Retina (tissue), 1 donor: ENCODE data around the gene HAO1.
"Not testable (repeated sequence)": the region's sequence is repeated elsewhere in the genome, so short reads cannot be mapped to it uniquely, and the experiment has no call there.

Experiments
- DNase-seq: peaks from one replicate; pipeline ENCODE4 v3.0.0-alpha.2; 2016

Gene HAO1

DNA sequence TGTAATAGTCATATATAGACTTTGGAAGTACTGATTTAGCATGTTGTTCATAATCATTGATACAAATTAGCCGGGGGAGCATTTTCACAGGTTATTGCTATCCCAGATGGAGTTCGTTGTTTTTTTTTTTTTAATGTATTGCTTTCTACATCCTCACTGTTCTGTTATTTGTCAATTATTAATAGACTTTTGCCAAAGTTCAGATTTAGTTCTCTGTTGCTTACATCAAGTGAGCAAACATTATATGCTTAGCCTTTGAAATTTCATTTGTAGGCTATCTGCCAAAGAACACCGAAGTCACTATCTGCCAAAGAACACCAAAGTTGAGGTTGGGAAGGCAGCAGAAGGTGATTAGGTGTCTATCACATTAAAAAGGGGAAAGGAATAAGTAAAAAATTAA lies at the start of gene HAO1:
Gene HAO1 (minus strand): TSS at position 118 of the 400 bp plus-strand sequence. CDS start 36 bp downstream, at position 82.
- no peak for DNase-seq

DNA sequence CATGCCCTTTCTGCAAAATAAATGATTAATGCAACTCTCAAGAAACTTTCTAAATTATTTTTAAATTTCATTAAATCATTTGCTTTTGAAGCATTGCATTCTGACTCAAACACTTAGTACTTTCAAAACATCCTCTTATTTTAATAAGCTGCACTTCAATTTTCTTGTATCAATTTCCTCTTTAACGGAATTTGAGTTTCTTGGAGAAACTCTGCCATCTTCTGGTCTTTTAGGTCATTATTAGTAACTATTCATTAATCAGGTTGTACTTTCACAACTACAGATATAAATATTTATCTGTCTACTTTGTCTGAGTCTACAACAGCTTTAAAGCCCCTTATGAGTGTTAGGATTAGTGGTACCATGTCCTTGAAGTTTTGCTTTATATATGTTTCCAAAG lies 49.1 kb upstream of the HAO1 start:
- DNase-seq, result no peak

DNA sequence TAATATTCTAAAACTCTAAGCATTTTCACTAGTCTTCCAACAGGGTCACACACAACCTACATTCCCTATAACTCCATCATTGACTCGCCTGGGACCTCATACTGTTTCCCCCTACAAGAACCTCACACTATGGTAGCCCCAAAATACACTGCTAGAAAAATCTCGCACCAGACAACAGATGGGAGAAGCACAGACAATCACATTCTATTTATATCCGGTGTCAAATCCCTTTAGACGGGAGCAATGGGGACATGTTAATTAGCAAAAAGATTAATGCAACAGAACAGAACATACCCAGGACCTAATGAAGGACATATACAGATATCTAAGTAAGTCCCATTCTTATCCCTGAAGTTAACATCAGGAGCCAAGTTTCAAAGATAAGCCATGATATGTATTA lies 45.7 kb upstream of the HAO1 start:
- DNase-seq, result no peak

DNA sequence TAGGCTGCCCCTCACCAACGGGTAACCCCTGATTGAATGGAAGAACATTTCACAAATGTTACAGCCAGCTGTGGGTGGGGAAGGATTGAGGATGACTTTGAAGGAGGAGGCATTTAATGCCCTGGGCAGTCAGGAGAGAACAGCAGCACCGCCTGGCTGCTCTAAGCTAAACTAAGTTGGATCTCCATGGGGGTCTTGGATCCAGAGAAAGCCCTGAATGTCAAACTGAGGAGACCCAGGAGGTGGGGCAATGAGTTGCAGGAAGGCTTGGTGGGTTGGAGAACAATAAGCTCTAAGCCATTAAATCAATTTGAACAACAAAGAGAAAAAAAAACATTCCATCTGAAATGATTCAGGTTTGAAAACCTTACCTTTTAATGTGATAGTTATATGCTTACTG lies 43.9 kb upstream of the HAO1 start:
- no peak for DNase-seq

DNA sequence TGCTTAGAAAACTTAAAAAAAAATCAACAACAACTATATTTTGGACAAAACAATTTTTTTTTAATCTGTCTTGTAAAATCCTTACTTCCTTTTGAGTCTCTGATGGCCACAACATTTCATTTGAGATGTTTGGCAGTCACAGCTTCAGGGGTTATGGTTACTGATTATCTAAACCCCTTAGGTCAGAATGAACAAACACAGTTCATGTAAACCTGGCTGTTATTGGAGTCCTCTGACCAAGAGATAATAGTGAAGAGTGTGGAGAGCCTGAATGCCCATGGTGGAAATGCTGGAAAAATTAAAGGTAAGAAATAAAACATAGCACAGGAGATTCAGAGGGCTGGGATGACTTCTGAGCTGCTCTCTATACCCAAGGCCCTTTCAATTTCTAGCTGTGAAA lies 41.1 kb upstream of the HAO1 start:
- no peak for DNase-seq

DNA sequence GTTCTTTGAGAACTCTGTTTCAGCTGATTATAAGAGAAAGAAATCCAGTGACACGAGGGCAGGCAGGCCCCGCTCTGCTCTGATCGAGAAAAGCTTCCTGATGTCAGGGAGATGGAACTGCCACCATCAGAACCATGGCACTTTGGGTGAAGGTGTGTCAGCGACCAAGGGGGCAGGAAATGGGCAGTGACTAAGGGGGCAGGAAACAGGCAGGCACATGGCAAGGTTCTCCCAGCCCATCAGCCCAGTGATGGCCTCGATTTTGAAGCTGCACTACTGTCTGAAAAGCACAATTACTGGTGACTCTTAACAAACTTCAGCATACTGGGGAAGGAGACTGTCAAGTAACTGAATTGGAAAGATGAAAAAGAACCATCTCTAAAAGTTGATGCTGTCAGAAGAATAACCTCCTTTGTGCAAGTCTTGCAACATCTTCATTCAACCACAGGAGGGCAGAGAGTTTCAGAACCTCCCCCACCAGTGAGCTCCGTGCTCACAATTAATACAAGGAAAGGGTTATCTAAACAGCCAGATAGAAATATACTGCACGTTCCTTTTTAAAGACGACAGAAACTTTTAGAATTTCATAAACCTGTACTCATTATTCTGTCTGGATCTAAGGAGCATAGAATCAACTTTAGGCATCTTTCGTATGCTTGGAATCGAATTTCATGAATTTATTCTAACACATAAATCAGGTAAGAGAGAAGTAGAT lies 40.2 kb upstream of the HAO1 start:
- no peak for DNase-seq

DNA sequence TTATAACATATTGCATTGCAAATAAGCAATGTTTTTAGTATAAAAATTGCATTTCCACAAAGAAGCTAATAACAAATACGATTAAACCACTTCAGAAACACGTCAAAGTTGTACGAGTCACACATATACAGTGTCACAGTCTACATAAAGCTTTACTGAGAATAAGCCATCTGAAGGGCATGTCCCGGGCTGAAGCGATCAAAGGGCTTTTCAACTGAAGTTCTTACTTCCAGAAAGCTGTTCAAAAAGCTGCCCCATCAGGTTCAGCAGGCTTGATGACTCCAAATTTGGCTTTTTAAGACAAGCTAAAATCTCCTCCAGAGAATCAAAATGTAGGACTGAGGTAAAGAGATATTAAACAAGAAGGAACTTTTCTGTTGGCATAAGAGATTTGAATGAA lies 37.5 kb upstream of the HAO1 start:
- DNase-seq, result no peak

DNA sequence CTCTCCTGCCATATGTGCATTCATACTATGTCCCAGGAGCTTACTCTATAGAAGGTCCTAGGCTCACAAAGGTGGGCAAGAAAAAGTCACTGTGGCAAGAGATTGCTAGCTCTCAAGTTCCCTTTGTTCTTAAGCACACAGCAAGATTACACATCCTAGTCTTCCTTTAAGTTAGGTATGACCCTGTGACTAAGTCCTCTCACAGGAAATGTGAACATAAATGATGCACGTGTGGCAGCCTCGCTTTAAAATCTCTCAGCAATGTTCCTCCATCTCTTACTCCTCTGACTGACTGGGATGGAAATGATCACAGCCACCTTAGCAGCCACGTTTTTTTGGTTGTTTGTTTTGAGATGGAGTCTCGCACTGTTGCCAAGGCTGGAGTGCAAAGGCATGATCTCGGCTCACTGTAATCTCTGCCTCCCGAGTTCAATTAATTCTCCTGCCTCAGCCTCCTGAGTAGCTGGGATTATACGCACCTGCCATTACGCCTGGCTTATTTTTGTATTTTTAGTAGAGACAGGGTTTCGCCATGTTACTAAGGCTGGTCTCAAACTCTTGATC lies 35.7 kb upstream of the HAO1 start:
- no peak for DNase-seq

DNA sequence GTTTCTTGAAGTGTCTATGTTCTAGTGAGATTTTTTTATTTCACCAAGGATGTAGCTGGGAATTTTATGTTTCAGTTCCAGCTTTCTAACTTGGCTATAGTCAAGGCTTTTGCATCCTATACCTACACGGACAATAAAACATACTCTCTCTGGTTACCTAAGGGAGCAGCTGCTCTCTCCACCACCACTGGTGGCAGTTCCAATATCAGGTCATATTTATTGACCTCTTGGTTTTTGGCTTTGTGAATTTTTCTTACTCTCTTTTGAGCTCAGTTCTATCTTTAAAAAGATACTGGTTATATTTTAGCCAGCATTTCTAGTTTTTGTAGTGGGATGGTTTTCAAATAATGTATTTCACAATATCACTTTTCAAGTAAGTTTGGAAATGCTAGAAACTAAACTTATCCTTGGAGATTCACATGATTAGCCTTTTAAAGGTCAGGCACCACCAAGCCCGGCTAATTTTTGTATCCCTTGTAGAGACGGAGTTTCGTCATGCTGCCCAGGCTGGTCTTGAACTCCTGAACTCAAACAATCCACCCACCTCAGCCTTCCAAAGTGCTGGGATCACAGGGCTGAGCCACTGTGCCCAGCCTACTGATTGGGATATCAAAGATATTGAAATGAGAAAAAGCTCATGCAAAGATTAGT lies 34.7 kb upstream of the HAO1 start:
- DNase-seq, result no peak

DNA sequence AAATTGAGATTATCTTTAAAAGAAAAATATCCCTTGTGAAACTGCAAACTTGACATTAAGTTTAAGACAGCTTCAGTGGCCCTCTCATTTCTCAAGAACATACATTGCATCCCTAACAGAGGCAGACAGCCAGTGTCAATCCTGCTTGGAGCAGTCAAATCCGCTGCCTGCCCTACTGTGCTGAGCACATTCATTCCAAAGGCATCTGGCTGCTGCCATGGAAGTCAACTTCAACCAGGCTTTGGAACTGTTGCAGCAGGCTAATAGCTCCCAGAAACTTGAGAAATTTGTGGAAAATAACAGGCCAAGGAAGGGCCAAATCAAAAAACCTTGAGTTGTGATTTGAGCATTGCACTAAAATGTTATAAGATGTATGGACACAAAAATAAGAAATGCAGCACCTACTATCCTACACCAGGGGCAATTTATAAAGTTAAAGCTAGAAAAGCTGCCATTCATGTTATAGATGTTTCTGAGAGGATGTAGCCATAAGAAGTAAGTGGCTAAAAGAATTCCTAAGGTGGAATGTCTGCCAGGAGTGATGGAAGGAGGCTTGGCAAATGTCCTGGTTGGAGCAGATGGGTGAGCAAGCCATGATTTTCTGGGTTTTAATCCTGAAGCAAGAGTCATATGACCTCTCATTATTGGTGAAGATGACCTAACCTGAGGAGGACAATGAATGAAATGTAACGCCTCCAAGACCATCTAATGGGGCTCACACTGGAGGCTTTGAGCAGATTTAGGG lies 31.4 kb upstream of the HAO1 start:
- DNase-seq, result no peak

DNA sequence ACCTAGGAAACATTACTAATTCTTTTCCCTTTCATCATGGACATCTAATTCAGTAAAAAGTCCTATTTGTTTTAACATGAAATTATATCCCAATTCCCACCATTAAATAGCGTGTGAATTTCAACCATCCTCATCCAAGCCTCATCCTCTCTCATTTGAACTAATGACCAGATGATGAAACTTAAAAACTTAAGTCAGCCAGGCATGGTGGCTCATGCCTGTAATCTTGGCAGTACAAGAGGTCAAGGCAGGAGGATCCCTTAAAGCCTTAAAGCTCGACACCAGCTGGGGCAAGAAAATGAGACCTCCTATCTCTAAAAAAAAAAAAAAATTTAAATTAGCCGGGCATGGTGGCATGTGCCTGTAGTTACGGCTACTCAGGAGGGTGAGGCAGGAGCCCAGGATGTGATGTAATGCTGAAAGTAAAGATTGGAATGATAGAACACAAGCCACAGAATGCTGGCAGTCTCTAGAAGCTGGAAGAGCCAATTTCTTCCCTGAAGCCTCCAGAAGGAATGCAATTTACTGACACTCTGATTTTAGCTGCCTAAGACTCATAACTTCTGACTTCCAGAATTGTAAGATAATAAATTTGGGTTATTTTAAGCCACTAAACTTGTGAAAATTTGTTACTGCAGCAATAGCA lies 27.1 kb upstream of the HAO1 start:
- DNase-seq, result no peak

DNA sequence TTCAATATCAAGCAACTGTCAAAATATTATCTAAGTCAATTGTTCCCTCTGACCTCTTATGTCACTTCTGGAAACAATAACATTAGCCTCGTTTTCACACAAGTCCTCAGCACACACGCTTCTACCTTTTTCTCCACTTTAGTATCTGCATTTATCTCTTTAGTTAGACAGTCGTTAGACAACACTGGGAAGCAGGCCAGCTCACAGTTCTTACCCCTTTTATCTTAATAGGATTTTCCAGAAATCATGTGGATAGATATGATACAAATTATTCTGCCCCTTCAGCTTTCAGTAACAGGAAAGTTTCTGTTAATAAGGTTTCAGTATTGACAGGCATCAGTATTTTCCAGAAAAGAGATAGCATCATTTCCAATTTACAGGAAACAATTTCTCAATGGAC lies 25.9 kb upstream of the HAO1 start:
- DNase-seq, result no peak

DNA sequence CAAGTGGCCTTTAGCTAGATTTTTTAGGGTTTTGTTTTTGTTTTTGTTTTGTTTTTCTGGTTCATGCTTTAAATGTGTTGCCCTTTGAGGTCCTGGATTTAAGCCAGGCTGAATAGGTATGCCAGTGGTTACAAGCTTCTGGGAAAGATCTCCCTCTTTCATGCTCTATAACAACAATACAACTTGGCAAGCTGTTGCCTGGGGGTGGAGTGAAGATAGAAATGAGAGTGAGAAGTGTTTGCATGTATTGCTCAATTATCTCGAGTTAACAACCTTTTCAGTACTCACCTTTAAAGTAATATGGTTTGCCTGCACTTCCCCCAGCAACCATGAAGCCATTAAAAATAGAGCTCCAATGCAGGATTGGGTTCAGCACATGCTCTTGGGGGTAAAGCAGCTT lies 19.2 kb upstream of the HAO1 start:
- no peak for DNase-seq

DNA sequence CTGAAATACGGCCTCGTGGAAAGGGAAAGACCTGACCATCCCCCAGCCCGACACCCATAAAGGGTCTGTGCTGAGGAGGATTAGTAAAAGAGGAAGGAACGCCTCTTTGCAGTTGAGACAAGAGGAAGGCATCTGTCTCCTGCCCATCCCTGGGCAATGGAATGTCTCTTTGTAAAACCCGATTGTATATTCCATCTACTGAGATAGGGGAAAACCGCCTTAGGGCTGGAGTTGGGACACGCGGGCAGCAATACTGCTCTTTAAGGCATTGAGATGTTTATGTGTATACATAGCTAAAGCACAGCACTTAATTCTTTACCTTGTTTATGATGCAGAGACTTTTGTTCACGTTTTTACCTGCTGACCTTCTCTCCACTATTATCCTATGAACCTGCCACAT lies 16.3 kb upstream of the HAO1 start:
- DNase-seq, result not testable (repeated sequence)

DNA sequence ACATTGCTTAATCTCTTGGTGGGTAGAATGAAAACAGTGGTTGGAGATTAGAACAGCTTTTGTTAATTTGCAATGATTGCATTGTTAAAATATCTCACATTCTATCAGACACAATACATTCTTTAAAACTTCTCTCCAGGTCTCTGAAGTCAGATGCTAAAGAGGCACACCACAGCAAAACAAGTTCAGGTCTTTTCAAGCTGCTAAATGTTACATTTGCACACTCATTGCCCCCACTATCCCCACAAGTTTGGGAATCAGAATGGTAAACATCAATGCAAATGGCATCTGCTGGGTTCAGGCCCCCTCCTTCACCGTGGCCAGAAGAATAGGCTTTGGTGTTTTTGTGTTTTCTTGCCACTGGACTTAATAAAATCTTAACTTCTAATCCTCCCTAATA lies 10.1 kb upstream of the HAO1 start:
- DNase-seq, result no peak

DNA sequence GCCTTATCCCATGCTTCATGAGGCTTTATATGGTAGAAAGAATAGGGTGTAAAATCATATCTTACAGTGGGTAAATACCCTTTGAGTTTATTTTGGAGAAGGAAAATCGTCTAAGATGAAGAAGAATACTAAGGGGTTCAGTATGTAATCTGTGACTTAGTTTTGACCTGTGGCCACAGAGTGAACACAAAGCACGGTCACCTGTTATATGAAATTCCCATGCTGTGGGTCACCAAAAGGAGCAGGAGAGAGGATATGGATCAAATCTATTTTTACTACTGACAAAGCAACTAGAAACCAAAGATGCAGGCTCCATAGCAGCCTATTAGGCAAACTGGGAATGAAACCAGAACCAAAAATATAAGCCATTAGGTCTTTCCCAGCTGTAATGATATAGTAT lies 3.6 kb upstream of the HAO1 start:
- DNase-seq, result no peak

DNA sequence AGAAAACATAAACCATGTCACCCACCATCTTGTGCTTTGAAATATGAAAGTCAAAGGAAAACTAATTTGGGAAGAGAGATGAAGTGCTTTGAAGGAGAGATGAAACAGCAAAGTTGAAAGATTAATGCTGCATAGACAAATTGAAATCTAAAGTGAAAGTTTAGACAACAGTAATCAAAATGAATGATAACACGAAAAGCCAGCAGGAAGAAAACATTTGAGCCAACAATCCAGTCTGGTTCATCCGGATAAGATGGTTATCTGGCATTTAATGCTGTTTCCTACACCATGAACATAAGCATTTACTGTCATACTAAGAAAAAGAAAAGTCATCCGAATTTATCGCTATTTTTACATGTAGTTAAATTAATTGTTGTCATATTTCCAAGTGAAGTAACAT lies 595 bp downstream of the HAO1 start:
- DNase-seq, result no peak

DNA sequence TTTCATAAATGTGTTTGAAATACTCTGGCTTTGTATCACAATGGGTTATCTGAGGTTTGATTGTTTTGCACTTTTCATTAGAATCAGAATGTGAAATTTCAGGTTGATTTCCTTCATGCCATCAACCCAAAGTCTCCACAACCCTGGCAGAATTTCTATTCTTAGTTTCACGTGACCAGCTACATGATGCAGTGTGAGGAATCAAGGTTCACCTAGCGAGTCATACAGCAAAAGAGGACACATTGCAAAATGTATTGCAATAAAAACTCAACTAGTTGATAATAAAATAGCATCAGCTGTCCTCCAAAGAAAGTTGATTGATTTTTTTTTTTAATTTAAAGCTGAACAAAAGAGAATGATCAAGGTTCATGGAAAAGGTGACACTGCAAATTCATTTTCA lies 2.2 kb downstream of the HAO1 start:
- DNase-seq, result no peak

DNA sequence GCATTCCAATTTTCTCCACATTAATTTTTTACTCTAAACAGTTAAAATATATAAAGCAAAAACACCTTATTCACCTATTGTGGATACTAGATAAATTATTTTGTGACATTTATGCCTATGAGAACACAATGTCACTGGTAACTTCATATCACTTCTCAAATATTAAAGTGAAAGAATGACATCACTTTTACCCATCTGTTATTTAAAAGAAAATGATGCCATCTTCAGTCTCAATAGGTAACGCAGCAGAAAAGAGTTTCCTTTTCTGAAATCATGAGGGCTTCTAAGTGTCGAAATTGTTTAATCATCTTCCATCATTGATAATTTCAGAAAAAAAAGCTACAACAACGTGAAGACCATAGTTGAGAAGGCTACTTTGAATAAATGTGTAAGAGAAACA lies 2.9 kb downstream of the HAO1 start:
- DNase-seq, result no peak

DNA sequence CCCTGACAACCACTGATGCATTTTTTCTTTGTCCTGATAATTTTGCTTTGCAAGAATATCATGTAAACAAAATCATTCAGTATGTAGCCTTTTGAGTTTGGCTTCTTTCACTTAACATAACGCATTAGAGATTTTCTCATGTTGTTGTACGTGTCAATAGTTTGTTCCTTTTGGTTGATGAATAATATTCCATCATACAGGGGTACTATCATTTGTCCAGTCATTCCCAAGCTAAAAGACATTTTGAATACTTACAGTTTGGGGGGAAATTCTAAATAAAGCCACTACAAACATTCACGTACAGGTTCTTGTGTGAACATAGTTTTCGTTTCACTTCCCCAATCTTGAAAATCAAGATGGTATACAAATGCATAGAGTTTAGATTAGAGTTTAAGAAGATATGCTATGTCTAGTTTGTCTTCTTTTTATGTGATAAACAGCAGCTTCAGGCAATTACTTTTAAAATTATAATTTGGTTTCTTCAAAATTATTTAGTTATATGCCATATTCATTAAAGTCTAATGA lies 5.2 kb downstream of the HAO1 start:
- DNase-seq, result no peak

DNA sequence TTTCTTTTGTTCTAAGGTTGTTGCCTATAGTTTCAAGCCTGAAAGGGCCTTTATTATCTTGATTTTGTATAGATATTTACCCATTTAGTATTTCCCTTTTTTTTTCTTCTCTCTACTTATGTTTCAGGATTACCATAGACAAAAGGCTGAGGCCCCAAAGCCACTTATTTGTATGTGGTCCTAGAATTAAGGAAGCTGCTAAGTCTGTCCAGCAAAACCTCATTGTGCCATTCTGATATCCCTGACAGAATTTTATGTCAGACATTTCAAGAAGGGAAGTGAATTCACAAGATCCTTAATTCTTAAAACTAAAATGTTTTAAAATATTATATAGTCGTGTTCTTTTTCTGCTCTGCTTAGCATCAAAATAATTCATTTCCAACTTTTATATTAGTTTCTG lies 6.9 kb downstream of the HAO1 start:
- no peak for DNase-seq

DNA sequence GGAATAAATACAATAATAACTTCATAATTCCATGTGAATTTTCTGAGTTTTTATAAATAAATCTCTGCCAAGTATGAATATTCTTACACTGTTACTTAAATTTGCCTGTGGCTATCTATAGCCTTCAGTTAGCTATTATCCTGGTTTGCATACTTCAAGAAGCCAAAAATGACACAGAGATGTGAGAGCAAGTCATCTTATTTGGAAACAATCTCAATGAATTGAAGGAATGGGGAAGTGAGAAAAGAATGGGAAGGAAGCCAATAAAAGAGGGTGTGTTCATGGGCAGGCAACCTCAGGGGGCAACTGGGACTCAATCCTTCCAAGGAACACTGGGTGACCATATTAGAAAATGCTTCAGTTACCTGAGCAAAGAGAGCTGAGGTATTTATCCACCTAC lies 9.9 kb downstream of the HAO1 start:
- no peak for DNase-seq

DNA sequence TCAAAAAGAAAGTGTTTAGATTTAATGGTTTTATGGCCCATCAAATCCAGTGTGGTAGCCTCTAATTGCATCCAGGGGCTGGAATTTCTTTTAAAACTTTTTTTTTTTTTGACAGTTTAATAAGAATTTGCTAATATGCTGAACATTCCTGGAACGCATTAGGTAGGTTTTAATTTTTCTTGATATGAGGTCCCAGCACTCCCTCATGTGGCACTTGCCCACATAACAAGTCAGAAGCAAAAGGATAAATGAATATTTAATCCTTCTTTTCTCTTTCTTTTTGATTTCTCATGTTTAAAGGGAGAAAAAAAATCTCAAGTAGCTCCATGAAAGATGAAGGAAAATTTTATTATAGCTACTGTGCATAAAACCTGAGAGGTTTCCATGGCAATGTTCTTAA lies 13.5 kb downstream of the HAO1 start:
- peak; percentile 14 for DNase-seq
